Testis (tissue), 2 donors: ENCODE data around the gene LHX5.

Source experiments
- CTCF ChIP-seq, 3 experiments: fragments of 450-650 bp in 2 of 3; fragments of 200-600 bp in 1 of 3; sonication (generic) in 1 of 3; IDR thresholded peaks; one replicate each; pipeline ENCODE4 v1.5.1; 2016 to 2019; ENCODE audit warnings: antibody characterized with exemption in 3 of 3, mild to moderate bottlenecking in 2 of 3, moderate library complexity in 1 of 3
- POLR2A ChIP-seq: fragments of 450-650 bp; IDR thresholded peaks from one replicate; pipeline ENCODE4 v1.6.1; 2017; ENCODE audit warnings: antibody characterized with exemption, mild to moderate bottlenecking, moderate library complexity

- TF ChIP-seq POLR2A (no peak), CTCF (IDR thresholded peaks at IDR 0.05) (peak in 2 of 3 experiments; percentile 35 to 52)
Observed at GRCh38 chr12:113439606-113440030, 32.1 kb downstream of the LHX5 start.
